GM18517 (cell line): Measurements from ENCODE around the gene ADAM12.
"Not testable (repeated sequence)": the region's sequence is repeated elsewhere in the genome, so short reads cannot be mapped to it uniquely, and the experiment has no call there.

Experiments
- ATAC-seq: cut with Tn5 transposase; IDR thresholded peaks from one replicate; pipeline ENCODE4 v1.9.1; 2021; ENCODE audit warnings: mild to moderate bottlenecking, moderate library complexity; ENCODE audit not compliant: unreplicated experiment

ADAM12 gene

DNA sequence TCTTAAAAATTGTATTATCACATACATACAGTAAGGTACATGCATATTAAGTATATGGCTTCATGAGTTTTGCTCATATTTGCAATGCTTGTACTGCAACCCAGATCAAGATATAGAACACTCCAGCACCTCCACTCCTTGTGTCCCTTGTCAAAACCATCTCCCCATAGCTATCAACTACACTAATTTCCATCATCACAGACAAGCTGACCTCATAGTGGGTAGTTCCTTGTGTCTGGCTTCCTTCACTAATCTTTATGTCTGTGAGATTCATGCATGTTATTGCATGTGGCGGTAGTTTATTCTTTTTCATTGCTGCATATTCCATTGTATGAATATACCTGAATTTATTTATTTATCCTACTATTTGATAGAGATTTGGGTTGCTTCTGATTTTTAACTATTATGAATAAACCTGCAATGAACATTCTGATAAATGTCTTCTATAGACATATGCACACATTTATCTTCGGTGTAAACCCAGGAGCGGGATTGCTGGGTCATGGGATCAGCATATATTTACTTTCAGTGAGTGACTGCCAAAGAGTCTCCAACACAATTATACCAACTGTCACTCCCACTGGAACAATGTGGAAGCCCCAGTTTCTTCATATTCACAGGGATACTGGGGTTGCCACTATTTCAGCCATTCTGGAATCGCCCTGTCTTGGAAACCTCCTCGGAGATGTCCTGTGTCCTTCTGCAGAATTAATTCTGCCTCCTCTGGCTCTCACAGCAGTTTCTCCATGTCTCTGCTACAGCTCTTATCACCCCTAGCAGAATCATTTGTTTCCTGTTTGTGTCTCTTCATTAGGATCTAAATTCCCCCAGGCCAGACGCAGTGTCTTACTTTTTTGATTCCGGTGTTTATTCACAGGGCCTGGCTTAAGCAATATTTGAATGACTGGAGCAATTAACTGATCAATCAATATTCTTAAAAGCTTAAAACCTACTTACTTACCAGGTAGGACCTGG, 14.7 kb upstream of the ADAM12 start:
- ATAC-seq, result no peak

- ATAC-seq, result no peak
Observed at GRCh38 chr10:126400641-126401040, 12.4 kb upstream of the ADAM12 start.

DNA sequence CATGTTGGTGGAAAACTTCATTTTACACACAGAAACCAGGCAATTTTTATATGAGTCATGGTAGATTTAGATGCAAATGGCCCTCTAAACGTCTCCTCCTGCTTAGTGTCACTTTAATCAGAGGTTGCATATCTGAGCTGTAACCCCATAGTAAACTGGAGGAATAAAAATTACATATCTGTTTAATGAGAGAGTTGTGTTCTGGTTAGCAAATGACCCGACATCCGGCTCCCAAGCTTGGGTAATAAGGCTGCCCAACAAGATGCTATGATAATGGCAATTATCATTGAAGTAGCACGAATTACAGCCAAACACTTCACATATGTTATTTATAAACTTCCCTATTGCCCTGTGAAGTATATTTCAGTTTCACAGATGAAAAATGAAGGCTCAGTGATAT, 10.6 kb upstream of the ADAM12 start:
- ATAC-seq, result no peak

GRCh38 chr10:126398383-126398743, 10.1 kb upstream of the ADAM12 start:
- no peak for ATAC-seq

GRCh38 chr10:126397640-126398382, 9.5 kb upstream of the ADAM12 start:
- ATAC-seq, result no peak

- no peak for ATAC-seq
Observed at GRCh38 chr10:126397156-126397555, 8.9 kb upstream of the ADAM12 start.

DNA sequence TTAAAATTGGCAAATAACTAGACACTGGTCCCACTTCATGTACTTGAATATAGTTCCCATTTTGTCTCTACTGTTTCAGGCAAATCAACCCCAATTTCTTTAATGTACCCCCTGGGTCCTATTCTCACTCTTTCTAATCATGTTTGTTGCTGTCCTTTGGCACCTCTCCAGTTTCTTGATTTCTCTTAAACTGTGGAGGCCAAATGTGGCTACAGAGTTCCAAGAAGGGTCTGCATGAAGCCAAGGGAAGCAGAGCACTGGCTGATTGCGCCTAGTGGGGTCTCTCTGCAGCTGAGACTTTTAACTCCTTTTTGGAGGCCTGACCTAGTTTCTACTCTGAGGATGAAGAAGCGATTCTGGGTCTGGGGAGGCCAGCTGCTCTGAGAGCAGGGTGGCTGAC, 6.7 kb upstream of the ADAM12 start:
- no peak for ATAC-seq

DNA sequence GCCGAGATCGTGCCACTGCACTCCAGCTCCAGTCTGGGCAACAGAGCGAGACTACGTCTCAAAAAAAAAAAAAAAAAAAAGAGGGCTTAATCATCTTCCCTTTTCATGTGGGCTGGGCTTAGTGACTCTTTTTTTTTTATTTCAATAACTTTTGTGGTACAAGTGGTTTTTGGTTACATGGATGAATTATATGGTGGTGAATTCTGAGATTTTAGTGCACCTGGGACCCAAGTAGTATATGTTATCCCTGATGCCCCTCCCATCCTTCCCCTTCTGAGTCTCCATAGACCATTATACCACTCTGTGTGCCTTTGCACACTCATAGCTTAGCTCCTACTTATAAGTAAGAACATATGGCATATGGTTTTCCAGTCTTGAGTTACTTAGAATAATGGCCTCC, 4.8 kb upstream of the ADAM12 start:
- no peak for ATAC-seq

DNA sequence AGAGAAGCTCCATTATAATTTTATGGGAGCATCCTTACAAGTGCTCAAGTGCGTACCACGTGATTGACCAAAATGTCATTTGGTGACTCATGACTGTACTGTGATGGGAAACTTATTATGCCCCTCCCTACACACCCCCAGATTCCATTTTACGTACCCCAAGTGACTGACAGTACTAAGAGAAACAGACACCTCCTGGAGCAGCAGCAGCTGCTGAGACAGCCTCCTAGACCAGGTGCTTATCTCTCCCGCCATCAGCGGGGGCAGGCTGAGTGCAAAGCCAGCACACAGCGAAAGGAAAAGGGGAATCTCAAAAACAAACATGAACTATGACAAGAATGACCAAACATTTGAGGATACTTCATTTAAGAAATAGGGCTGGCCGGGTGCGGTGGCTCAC, 4.2 kb upstream of the ADAM12 start:
- ATAC-seq, result no peak

GRCh38 chr10:126392068-126392467, 3.8 kb upstream of the ADAM12 start:
- no peak for ATAC-seq

GRCh38 chr10:126391192-126391885, 3.1 kb upstream of the ADAM12 start:
- ATAC-seq, result no peak

DNA sequence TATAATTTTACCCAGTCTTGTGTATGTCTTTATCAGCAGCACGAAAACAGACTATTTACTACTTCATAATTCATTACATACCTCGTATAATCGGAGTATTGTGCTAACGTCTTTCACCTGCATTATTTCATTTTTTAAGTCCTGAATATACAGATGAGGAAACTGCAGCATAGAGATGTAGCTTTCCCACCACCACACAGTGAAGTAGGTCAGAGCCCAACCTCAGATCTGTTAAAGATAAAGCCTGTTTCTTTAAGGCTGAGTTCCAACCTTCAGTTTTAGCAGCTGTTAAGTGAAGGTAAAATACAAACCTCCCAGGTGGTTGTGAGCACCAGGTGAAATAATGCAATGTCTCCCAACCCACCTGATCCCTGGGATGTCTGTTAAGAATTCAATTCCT, 2.0 kb upstream of the ADAM12 start:
- ATAC-seq, result no peak

DNA sequence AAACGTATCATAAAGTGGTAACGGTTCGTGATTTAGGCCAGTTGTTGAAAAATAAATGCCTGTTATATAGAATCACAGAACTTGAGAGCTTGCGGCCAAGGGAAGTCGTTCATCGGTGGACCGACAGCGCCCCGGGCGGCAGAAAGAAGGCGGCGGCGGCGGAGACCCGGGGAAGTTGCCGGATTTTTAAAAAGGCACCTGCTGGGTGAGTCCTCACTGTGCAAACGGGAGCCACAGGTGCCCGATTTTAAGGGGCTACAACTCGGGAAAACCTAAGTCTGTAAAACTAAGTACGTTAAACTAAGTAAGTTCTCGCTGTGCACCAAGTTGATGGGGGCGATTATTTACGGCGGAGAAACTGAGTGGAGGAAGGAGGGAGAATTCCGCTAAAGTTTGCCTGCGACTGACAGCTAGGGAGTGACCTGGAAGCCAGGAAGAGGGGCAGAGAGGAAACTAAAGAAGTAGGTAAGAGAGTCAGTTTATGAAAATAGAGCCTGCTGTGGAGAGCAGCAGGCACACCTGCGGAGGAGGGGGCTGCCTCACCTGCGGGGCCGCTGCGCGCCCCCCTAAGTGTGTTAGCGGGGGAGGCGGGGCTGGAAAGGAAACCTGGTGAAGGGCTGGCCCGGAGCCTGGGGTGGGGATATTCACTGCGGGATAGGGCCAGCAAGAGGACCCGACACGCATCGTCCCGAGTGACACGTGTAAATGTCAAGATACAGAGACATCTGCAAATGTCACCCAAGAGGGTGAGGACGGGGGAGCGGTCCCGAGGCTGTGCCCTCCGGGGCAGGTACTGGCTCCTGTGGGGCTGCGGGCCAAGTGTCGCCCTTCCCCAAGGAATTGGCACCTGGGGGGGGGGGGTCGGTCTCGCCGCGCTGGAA, 996 bp downstream of the ADAM12 start:
- ATAC-seq, result no peak

- no peak for ATAC-seq
Observed at GRCh38 chr10:126384269-126384873, 3.9 kb downstream of the ADAM12 start.

DNA sequence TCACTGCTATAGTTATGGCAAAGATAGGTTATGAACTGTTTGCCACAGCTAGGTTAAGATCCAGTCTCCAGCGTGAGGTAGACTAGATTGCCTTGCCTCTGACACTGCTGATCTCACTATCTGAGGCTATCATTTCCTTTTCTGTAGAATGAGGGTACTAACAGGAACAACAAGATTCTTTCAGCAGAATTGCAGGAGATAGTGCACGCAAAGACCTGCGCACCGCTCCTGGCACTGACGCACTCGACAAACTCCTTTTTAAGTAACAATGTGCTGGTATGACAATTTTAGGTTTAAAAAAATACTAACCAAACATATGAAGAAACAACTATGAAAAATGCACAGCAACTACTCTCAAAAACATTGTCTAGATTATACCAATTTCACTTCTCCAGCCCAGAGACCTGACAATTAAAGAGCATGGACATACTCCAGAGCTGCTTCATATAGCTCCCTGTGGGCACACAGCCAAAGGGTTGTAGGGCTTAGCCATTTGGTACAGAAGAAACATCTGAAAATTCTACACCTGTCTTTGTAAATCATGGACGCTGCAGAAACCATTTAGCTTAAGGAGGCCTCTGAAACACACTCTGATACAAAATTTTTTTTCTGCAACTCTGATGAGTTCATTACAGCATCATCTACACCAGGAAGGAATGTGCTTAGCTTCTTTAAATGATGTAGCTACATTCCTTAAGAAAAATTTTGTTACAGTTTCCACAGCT, 7.8 kb downstream of the ADAM12 start:
- no peak for ATAC-seq

DNA sequence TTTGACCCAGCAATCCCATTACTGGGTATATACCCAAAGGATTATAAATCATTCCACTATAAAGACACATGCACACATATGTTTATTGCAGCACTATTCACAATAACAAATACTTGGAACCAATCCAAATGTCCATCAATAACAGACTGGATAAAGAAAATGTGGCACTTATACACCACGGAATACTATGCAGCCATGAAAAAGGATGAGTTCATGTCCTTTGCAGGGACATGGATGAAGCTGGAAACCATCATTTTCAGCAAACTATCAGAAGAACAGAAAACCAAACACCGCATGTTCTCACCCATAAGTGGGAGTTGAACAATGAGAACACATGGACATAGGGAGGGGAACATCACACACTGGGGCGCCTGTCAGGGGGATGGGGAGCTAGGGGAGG, 9.1 kb downstream of the ADAM12 start:
- not testable (repeated sequence) for ATAC-seq

DNA sequence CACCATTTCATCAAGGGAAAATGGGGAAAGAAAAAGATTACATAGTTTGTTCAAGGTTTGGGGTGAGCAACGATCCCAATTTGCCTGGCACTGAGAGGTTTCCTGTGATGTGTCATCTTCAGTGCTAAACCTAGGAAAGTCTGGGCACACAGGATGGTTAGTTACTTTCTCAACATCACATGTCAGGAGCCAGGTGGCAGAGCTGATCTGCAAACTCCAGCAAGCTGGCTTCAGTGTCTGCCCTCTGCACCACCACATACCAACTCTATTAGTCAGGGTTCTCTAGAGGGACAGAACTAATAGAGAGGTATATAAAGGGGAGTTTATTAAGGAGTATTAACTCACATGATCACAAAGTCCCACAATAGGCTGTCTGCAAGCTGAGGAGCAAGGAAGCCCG, 11.3 kb downstream of the ADAM12 start:
- ATAC-seq, result no peak

GRCh38 chr10:126375926-126376554, 12.2 kb downstream of the ADAM12 start:
- ATAC-seq, result no peak

GRCh38 chr10:126375299-126375698, 13.0 kb downstream of the ADAM12 start:
- no peak for ATAC-seq
